ENCODE data around the gene TMEM130.

Gene TMEM130, protein sequence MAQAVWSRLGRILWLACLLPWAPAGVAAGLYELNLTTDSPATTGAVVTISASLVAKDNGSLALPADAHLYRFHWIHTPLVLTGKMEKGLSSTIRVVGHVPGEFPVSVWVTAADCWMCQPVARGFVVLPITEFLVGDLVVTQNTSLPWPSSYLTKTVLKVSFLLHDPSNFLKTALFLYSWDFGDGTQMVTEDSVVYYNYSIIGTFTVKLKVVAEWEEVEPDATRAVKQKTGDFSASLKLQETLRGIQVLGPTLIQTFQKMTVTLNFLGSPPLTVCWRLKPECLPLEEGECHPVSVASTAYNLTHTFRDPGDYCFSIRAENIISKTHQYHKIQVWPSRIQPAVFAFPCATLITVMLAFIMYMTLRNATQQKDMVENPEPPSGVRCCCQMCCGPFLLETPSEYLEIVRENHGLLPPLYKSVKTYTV

GRCh38 chr7:98869597-98870120 is at the start of gene TMEM130:
TMEM130 (minus strand) TSS chr7:98870014; CDS start chr7:98869861, 153 bp downstream.
- no peak for DNase-seq

- DNase-seq, result no peak
Measured at GRCh38 chr7:98917331-98917730, 47.5 kb upstream of the TMEM130 start.

DNA sequence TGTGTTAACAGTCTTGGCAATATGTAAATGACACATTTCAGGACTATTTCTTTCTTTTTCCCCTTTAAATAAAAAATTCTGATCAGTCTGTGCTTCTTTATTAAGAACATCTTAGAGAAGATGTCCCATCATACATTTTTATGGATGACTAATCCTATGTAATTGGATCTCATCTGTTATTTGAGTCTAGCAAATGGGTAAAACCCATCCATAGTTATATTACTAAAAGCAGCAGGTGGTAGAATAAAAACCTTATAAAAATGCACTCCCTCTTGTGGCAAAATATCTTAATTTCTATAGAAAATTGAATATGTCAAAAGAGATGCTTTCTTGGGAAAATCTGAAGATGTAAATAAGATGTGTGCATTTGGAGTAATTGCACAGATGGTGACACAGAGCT is 43.8 kb upstream of the TMEM130 start:
- DNase-seq, result no peak

GRCh38 chr7:98913026-98913425 is 43.2 kb upstream of the TMEM130 start:
- no peak for DNase-seq

DNA sequence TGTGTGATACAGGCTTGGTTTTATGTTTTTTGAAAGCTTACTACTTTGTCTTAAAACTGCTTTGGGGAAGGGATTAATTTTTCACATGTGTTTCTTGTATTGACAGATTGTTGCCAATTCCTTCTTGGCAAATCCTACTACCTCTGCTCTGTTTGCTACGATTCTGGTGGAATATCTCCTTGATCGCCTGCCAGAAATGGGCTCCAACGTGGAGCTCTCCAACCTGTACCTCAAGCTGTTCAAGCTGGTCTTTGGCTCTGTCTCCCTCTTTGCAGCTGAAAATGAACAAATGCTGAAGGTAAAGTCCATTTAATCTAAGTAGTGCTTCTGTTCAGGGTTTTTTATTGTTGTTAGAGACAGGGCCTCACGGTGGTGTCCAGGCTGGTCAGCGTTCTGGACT is 42.1 kb upstream of the TMEM130 start:
- DNase-seq, result no peak

GRCh38 chr7:98910427-98910826 is 40.6 kb upstream of the TMEM130 start:
- no peak for DNase-seq

- no peak for DNase-seq
Measured at GRCh38 chr7:98909487-98909886, 39.7 kb upstream of the TMEM130 start.

GRCh38 chr7:98908585-98908984 is 38.8 kb upstream of the TMEM130 start:
- DNase-seq, result no peak

GRCh38 chr7:98907570-98907969 is 37.8 kb upstream of the TMEM130 start:
- no peak for DNase-seq

DNA sequence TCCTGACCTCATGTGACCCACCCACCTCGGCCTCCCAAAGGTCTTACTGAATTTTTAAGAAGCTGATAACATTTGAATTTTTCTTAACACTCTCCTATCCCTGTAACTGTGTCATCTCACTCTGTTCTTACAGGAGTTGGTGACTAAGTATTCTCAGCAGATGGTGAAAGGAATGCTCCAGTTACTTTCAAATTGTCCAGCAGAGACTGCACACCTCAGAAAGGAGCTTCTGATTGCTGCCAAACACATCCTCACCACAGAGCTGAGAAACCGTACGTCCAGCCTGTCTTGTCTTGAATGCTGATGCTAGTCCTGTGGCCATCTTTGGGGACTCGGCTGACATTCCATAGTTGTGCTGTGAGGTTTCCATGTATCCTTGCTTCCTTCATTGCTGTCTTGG is 33.4 kb upstream of the TMEM130 start:
- DNase-seq, result no peak

GRCh38 chr7:98902523-98902922 is 32.7 kb upstream of the TMEM130 start:
- no peak for DNase-seq

DNA sequence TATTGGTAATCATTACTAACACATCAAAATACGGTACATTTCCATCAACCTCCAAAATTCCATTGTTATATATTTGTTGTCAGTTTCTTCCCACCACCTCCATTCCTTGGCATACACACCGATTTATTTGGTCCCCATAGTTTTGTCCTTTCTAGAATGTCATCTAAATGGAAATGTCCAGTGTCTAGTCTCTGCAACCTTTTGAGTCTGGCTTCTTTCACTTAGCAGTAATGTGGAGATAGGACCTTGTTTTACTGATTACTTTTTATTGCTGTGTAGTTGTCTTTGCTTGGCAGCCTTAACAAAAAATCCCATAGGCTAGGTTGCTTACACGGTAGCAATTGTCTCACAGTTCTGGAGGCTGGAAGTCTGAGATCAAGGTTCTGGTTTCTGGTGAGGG is 31.0 kb upstream of the TMEM130 start:
- no peak for DNase-seq

- no peak for DNase-seq
Measured at GRCh38 chr7:98899816-98900215, 30.0 kb upstream of the TMEM130 start.

DNA sequence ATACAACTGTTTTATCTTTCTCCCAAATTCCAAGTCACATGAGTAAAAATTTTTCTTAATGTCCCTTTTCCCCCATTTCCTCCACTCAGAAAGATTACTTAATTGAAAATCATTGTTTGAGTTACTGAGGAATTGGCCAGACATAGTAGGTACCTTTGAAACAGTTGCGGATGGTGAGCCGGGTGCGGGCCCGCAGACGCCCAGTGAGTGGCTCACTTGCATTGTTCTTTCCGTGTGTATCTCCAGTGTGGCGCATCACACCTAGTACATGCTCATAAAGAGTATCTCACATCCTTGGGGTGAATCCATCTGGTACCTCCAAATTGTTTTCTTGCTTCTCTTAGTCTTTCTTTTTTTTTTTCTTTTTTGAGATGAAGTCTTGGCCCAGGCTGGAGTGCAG is 22.8 kb upstream of the TMEM130 start:
- DNase-seq, result no peak

GRCh38 chr7:98887038-98887437 is 17.2 kb upstream of the TMEM130 start:
- no peak for DNase-seq

DNA sequence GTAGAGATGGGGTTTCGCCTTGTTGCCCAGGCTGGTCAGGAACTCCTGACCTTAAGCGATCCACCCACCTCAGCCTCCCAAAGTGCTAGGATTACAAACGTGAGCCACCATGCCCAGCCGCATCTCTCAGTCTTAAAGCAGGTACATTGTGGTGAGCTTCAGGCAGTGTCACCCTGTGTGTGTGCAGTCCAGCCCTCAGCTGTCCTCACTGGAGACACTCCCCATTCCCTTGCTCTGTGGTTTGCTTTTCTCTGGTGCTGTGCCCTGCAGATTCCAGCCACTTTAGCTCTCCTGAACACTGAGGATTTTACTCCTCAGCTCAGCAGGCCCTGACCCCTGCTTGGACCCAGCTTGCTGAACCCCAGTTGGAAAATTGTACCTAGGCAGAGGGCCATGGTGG is 14.6 kb upstream of the TMEM130 start:
- no peak for DNase-seq

DNA sequence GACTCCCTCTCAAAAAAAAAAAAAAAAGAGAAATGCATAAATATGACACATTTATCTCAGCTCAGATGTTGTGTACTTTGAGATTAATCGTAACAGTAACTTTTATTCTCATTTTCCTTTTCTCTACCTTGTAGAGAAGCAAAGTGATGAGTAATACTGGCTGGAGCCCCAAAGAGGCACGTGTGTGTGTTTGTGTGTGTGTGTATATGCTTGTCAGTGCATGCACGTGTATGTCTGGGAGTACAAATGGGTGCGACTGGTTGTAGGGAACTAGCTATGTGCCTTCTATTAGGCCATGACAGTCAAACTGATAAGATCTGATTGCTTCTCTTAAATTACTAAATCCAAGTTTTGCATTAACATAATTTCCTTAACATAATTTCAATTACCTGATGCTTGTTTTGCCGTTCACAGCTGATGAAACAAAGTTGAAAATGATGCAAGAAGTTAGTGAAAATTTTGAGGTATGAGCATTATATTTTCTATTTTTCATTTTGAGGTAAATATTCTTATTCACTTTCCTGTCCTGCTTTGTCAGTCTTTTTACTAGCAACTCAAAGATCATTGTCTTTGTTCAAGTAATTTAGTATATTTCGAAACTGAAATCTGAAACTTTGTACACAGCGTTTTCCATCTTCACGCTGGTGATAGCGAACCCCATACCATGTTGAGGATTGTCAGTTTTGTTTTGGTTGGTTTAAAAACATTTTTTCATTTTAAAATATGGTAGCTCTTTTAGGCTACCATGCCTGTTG is 11.9 kb upstream of the TMEM130 start:
- DNase-seq, result no peak

GRCh38 chr7:98880485-98880884 is 10.7 kb upstream of the TMEM130 start:
- no peak for DNase-seq

DNA sequence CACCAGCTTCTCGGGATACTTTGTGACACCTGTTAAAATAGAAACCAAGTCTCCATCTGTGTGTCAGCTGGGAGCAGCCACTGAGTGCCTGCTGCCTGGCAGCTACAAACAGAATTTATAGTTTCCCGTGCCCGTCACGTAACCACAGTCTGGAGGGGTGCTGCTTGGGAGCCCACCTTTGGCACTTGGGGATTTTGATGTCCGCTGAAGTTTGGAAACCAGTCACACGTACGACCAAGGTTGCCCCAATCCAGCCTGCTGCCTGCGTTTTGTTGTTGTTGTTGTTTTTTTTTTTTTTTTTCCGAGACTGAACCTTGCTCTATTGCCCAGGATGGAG is 10.1 kb upstream of the TMEM130 start:
- no peak for DNase-seq

GRCh38 chr7:98879198-98879978 is 9.6 kb upstream of the TMEM130 start:
- no peak for DNase-seq

DNA sequence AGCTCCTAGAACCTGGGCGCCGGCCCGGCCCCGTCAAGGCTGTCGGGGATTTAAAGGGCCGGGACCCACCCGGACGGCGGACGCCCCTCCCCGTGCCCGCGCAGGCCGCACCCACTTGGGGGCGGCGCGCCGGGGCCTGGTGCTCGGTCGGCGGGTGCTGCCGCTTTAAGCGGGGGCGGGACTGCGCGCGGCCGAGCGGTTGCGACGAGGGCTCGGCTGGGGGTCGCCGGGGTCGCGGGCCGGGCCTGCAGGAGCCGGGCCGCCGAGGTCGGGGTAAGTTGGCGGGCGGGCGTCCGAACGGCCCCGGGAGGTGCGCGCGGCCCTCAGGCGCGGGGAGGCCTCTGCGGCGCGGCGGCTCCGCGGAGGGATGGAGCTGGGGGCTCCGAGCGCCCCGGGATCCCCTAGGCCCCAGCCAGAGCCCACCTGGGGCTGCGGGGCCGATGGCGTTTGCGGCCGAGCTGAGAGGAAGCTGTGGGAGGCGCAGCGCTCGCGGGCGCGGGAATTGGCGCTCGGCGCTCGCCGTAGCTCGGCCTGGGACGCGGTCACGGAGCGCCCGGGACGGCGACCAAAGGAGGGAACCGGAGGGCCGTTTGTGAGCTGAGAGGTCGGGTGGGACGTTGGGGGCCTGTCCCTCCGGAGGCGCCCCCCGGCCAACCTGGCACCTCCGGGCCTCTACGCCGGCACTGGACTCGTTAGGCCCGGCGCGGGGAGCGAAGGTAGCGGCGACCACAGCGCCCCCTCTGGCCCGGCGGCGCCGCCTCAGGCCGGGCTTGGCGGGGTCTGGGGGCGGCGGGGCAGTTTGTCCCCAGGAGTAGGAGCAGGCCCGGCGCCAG is 8.8 kb upstream of the TMEM130 start, which contains the start of gene TRRAP:
TRRAP (plus strand) TSS at position 168 of the 833 bp plus-strand sequence. CDS start 2,619 bp downstream, outside the sequence.
- DNase-seq, result no peak

GRCh38 chr7:98877692-98878364 is 8.0 kb upstream of the TMEM130 start:
- DNase-seq, result no peak
